Effector memory CD8-positive, alpha-beta T cell (primary cell): Measurements from ENCODE around the gene OR51F2.
"Not testable (repeated sequence)": the region's sequence is repeated elsewhere in the genome, so short reads cannot be mapped to it uniquely, and the experiment has no call there.

ENCODE experiments used
- ATAC-seq: fragments of 150-1000 bp; cut with Tn5 transposase; replicated peaks from 2 replicates; pipeline ENCODE4 v1.10.0; 2021; ENCODE audit warnings: mild to moderate bottlenecking, moderate library complexity
- DNase-seq, 3 experiments: peaks; one replicate each; pipeline ENCODE4 v3.0.0; 2021
- H3K27ac Mint-ChIP-seq, 2 donors: one replicate each; pipeline ENCODE4 v1.8.0; 2022; ENCODE audit warnings: mild to moderate bottlenecking in 2 of 2, mixed read lengths in 2 of 2, moderate library complexity in 2 of 2
- H3K27me3 Mint-ChIP-seq, 2 donors: one replicate each; pipeline ENCODE4 v1.8.0; 2022; ENCODE audit warnings: mixed read lengths in 2 of 2
- H3K36me3 Mint-ChIP-seq: one replicate; pipeline ENCODE4 v1.8.0; 2022; ENCODE audit warnings: mild to moderate bottlenecking, moderate library complexity, mixed read lengths; ENCODE audit not compliant: insufficient read depth
- H3K4me1 Mint-ChIP-seq, 2 donors: one replicate each; pipeline ENCODE4 v1.8.0; 2022; ENCODE audit warnings: low read depth in 2 of 2, mixed read lengths in 2 of 2
- H3K4me3 Mint-ChIP-seq, 2 donors: one replicate each; pipeline ENCODE4 v1.8.0; 2022; ENCODE audit warnings: mild to moderate bottlenecking in 2 of 2, mixed read lengths in 2 of 2, moderate library complexity in 2 of 2
- H3K9me3 Mint-ChIP-seq, 2 donors: one replicate each; pipeline ENCODE4 v1.8.0; 2022; ENCODE audit warnings: mixed read lengths in 2 of 2
- total RNA-seq, 9 experiments: gene quantifications; one replicate each; lab custom pipeline; 2026; lab: John Stamatoyannopoulos, UW

OR51F2 gene, protein sequence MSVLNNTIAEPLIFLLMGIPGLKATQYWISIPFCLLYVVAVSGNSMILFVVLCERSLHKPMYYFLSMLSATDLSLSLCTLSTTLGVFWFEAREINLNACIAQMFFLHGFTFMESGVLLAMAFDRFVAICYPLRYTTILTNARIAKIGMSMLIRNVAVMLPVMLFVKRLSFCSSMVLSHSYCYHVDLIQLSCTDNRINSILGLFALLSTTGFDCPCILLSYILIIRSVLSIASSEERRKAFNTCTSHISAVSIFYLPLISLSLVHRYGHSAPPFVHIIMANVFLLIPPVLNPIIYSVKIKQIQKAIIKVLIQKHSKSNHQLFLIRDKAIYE
- total RNA-seq = 0 reads per million in 9 experiments

DNA sequence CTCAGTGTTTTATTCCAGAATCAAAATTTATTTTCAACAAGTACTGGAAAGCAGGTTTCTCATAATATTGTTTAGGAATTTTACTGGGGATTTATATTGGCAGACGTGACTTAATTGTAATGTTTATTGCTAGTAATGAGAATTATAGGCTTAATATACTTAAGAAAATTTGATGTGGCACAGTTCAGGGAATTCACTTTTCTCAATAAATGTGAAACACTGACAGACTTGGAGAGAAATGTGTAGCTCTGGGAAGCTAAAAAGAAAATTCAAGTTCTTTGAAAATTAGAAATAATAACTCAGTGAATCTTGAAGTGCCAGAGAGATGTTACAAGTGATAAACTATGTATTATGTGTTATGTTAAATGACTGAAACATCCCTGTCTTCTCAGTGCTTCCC, at the start of gene OR51F2:
Gene OR51F2 (plus strand): TSS at position 301 of the 400 bp plus-strand sequence. CDS start 101 bp downstream, outside the sequence.
- H3K27me3 Mint-ChIP-seq = no peaks in the 10 kb centered on the region
- no peak within 1 kb of the TSS for H3K27ac Mint-ChIP-seq
- DNase-seq (no peak), ATAC-seq (no peak)
- no peaks in the 10 kb centered on the region for H3K9me3 Mint-ChIP-seq
- H3K4me1 Mint-ChIP-seq = no peaks in the 10 kb centered on the region
- no peak within 1 kb of the TSS for H3K4me3 Mint-ChIP-seq
- H3K36me3 Mint-ChIP-seq = no peaks in the 10 kb centered on the region

DNA sequence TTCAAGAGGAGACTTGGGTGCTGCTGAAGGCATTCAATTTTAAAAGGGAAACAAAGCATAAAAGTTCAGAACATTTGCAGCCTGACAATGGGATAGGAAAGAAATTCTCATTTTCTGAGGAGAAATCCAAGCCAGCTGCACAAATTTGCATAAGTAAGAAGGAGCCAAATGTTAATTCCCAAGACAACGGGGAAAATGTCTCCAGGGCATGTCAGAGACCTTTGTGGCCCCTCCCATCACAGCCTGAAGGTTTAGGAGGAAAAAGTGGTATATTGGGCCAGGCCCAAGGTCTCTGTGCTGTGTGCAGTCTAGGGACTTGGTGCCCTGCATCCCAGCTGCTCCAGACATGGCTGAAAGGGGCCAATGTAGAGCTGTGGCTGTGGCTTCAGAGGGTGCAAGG, 38.7 kb upstream of the OR51F2 start:
- no peak for DNase-seq
- Mint-ChIP-seq H3K4me1 (no peaks in the 10 kb centered on the region), H3K27me3 (peaks cover 9 to 36% of the 10 kb centered on the region in 2 donors), H3K27ac (no peak overlapping the region), H3K9me3 (peaks cover 0 to 7% of the 10 kb centered on the region in 2 donors), H3K4me3 (no peak overlapping the region), H3K36me3 (no peaks in the 10 kb centered on the region)
- no peak for ATAC-seq

DNA sequence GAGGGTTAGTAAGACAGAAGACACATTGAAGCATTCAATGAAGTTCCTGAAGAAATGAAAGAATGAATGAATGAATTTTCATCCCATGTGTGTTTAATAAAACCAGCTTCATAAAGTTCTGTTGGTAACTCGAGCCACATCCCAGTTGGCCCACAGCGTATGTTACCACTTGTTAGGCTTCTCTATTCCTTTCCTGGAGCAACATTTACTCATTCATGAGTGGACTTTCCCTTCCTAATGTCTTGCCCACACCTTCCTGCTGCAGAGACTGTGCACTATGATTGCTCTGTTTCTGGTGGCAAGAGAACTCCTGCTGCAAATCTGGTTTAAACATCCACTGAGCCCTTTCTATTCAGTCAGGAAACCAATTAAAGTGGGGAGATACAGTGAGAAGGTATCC, 23.9 kb upstream of the OR51F2 start:
- no peaks in the 10 kb centered on the region for H3K9me3 Mint-ChIP-seq
- H3K4me3 Mint-ChIP-seq = no peak overlapping the region
- H3K27ac Mint-ChIP-seq = no peak overlapping the region
- H3K4me1 Mint-ChIP-seq = no peaks in the 10 kb centered on the region
- ATAC-seq (no peak), DNase-seq (no peak)
- peaks cover 4 to 6% of the 10 kb centered on the region in 2 donors for H3K27me3 Mint-ChIP-seq
- H3K36me3 Mint-ChIP-seq = no peaks in the 10 kb centered on the region

DNA sequence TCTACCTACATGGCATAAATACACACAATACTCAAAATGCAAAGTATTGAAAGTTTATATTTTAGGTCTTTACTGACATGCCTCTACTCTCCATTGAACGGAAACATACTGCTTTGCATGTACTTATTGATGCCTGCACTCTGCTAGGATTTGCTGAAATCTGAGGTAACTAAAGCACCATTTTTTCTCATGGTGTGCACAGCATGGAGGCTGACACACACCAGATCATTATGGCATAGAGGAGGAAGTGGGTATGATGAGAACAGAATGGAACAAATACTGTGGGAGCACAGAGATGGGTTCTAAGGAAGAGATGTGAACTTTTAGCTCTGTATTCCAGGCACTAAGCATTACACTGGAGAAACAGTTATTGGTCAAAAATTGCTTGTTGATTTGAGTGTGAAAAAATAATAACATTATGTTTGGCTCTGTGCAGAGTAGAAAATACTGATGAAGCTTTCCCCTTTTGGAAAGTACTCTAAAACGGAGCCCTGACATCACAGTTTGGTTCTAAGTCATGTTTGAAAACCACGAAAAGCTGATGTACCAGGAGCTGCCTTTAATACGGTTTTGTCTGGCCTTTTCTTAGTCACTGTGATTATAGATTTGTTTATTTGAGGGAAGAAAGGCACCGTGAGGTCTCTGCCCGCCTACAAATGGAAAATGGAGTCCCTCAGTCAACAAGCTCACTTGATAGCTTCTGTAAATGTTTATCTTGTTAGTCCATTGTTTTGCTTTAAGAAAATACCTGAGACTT, 22.5 kb upstream of the OR51F2 start:
- H3K9me3 Mint-ChIP-seq = peaks cover 0 to 5% of the 10 kb centered on the region in 2 donors
- DNase-seq = no peak
- H3K27ac Mint-ChIP-seq = no peak overlapping the region
- H3K27me3 Mint-ChIP-seq = peaks cover 0 to 7% of the 10 kb centered on the region in 2 donors
- no peaks in the 10 kb centered on the region for H3K36me3 Mint-ChIP-seq
- no peak for ATAC-seq
- no peak overlapping the region for H3K4me3 Mint-ChIP-seq
- no peaks in the 10 kb centered on the region for H3K4me1 Mint-ChIP-seq

DNA sequence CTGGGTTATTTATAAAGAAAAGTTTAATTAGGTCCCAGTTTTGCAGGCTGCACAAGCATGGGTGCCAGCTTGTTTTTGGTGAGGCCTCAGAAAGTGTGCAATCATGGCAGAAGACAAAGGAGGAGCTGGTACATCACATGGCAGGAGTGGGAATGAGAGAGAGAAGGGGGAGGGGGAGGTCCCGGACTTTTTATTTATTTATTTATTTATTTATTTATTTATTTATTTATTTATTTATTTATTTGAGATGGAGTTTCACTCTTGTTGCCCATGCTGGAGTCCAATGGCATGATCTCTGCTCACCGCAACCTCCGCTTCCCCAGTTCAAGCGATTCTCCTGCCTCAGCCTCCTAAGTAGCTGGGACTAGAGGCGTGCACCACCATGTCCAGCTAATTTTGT, 19.8 kb upstream of the OR51F2 start:
- peaks cover 0 to 13% of the 10 kb centered on the region in 2 donors for H3K27me3 Mint-ChIP-seq
- H3K27ac Mint-ChIP-seq, H3K9me3 Mint-ChIP-seq: not testable (repeated sequence)

DNA sequence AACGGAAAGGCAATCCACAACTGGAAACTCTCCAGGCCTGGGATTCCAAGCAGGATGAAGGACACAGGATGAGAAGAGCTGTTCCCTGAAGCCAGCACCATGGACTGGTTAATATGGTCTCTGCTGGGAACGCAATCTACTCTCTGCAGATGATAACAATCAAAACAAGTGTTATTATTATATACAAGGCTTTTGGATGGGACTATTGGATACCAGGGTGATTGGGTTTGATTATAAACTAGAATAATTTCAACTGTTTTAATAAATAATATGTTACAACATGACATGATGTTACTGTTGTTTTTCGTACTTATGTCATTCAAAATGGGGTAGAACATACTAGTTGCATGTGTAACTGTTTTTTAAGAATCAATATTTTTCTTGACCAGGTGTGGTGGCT, 16.8 kb upstream of the OR51F2 start, which contains the start of gene OR52R1:
Gene OR52R1 (minus strand): TSS at position 101 of the 400 bp plus-strand sequence. CDS start 0 bp downstream, at position 101.
- H3K4me3 Mint-ChIP-seq = no peak within 1 kb of the TSS
- no peak for DNase-seq

More for the DNA sequence above, 19.8 kb upstream of the OR51F2 start:
- H3K4me3 Mint-ChIP-seq, DNase-seq, H3K36me3 Mint-ChIP-seq, ATAC-seq, H3K4me1 Mint-ChIP-seq: not testable (repeated sequence)

DNA sequence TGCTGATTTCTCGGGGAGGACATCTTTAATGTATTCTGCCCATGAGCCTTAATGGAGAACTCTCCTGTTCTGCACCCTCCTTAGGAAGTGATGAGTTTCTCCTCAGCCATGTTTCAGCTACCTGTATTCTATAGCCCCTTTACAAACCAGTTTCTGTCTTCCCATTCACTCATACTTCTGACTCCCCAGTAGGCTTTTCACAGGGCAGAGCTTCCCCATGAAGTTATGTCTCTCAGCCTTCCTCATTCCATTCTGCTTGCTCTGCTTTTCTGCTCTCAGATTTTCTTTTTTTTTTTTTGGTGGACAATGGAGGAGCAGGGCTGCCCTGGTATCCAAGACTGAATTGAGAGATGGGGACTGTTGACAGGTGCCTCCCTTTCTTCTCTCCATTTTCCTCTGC, 12.6 kb upstream of the OR51F2 start:
- H3K4me1 Mint-ChIP-seq = no peaks in the 10 kb centered on the region
- no peak overlapping the region for H3K27ac Mint-ChIP-seq
- DNase-seq (no peak), ATAC-seq (no peak)
- H3K4me3 Mint-ChIP-seq = no peak overlapping the region
- H3K9me3 Mint-ChIP-seq = peaks cover 1 to 6% of the 10 kb centered on the region in 2 donors
- H3K27me3 Mint-ChIP-seq = peaks cover 0 to 8% of the 10 kb centered on the region in 2 donors
- H3K36me3 Mint-ChIP-seq = no peaks in the 10 kb centered on the region

More for the DNA sequence above, 16.8 kb upstream of the OR51F2 start, which contains the start of gene OR52R1:
- Mint-ChIP-seq H3K4me1 (no peaks in the 10 kb centered on the region), H3K9me3 (peaks cover 1 to 10% of the 10 kb centered on the region in 2 donors), H3K36me3 (no peaks in the 10 kb centered on the region), H3K27me3 (peaks cover 0 to 13% of the 10 kb centered on the region in 2 donors), H3K27ac (no peak within 1 kb of the TSS)
- ATAC-seq = no peak

DNA sequence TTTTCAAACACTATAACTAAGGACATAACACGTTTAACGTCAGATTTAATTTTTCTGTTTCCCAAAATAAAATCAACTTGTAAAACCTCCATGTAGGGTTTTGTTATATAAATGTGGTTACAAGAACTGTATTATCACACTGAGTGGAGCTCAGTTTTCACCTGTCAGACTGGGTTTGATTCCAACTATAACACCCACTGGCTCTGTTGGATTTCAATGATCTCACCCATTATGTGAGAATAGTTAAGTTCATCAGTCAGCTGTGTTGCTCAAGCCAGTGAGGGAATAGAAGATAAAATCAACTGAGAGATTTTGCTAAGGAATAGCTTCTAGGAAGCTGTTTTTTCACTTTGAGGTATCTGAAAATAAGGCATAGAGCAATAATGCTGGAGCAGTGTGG, 11.9 kb upstream of the OR51F2 start:
- Mint-ChIP-seq H3K9me3 (no peaks in the 10 kb centered on the region), H3K27me3 (peaks cover 0 to under 1% of the 10 kb centered on the region in 2 donors), H3K4me3 (no peak overlapping the region), H3K27ac (no peak overlapping the region), H3K36me3 (no peaks in the 10 kb centered on the region), H3K4me1 (no peaks in the 10 kb centered on the region)
- DNase-seq (no peak), ATAC-seq (no peak)

DNA sequence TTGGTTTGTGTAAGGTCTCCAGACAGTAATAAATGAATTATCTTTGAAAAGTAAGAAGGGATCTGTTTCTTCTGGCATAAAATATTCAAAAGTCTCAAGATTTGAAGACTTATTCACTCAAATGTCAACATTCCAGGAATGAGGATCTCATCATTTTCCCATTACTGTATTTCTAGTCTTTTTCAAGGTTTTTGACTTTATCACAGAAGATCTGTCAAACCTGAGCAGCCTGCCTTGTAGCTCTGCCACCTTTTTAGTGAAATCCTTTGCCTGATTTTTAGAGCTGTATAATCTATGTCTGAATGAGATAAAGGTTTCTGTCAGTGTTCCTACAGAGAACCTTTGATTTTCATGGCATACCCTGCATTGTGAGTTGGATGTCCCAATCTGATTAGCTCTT, 4.0 kb downstream of the OR51F2 start:
- no peaks in the 10 kb centered on the region for H3K27me3 Mint-ChIP-seq
- no peak overlapping the region for H3K27ac Mint-ChIP-seq
- H3K4me3 Mint-ChIP-seq = no peak overlapping the region
- no peaks in the 10 kb centered on the region for H3K9me3 Mint-ChIP-seq
- ATAC-seq (no peak), DNase-seq (no peak)
- H3K36me3 Mint-ChIP-seq = no peaks in the 10 kb centered on the region
- H3K4me1 Mint-ChIP-seq = no peaks in the 10 kb centered on the region

DNA sequence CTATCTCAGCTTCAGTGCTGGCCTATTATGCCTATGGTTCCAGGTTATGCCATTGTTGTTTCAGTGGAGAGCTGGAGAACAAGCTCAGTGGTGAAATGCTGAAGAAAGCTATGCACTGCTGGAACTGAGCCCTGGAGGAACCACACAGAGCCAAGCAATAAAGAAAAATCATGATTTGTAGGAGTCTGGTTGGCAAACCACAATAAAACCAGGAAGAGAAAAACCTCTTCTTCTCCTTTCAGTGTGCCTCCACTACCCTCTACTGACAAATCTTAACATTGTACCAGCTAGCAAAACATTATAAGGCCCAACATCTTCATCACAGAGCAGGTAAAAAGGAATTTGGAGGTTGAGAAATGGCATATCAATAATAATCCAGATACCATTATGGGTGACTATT, 5.3 kb downstream of the OR51F2 start:
- Mint-ChIP-seq H3K4me1 (no peaks in the 10 kb centered on the region), H3K9me3 (no peaks in the 10 kb centered on the region), H3K27ac (no peak overlapping the region), H3K27me3 (no peaks in the 10 kb centered on the region), H3K4me3 (no peak overlapping the region), H3K36me3 (no peaks in the 10 kb centered on the region)
- no peak for ATAC-seq
- no peak for DNase-seq

DNA sequence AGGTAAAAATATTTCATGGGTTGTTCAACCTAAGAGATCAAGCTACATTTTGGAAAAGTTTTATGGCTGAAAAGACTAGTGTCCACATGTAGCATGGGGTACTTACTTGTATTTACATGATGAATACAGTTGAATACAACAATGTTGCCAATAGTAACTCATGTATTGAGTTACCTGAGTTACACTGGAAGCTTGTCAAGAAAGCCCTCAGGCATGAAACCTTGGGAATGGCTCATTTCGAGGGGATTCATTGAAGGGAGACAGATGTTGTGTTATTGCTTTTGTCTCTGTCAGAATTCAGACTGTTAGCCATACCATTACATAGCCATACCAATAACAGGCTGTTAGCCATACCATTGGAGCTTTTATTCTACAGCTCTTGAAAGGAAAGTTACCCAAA, 9.2 kb downstream of the OR51F2 start:
- no peak overlapping the region for H3K27ac Mint-ChIP-seq
- ATAC-seq (no peak), DNase-seq (no peak)
- no peak overlapping the region for H3K4me3 Mint-ChIP-seq
- no peaks in the 10 kb centered on the region for H3K9me3 Mint-ChIP-seq
- no peaks in the 10 kb centered on the region for H3K4me1 Mint-ChIP-seq
- no peaks in the 10 kb centered on the region for H3K27me3 Mint-ChIP-seq
- no peaks in the 10 kb centered on the region for H3K36me3 Mint-ChIP-seq

DNA sequence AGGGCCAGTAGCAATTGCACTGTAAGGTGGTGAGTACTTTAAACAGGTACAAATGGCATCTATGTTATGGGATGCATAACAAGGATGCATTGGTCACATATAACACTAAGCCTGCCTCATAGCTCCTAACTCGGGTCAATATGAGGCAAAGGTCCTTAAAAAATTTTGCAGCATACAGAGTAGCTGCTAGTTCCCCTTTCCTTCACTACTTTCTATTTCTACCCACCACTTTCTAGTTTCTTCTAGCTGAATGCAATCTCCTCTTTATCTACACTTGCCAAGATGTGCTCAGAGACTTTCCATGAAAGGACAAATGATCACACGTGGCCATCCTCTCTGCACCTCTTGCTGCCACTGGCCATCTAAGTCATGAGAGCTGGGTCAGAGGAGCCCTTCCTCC, 9.8 kb downstream of the OR51F2 start:
- Mint-ChIP-seq H3K27ac (no peak overlapping the region), H3K4me3 (no peak overlapping the region), H3K4me1 (no peaks in the 10 kb centered on the region), H3K9me3 (no peaks in the 10 kb centered on the region), H3K36me3 (no peaks in the 10 kb centered on the region), H3K27me3 (no peaks in the 10 kb centered on the region)
- ATAC-seq (no peak), DNase-seq (no peak)

DNA sequence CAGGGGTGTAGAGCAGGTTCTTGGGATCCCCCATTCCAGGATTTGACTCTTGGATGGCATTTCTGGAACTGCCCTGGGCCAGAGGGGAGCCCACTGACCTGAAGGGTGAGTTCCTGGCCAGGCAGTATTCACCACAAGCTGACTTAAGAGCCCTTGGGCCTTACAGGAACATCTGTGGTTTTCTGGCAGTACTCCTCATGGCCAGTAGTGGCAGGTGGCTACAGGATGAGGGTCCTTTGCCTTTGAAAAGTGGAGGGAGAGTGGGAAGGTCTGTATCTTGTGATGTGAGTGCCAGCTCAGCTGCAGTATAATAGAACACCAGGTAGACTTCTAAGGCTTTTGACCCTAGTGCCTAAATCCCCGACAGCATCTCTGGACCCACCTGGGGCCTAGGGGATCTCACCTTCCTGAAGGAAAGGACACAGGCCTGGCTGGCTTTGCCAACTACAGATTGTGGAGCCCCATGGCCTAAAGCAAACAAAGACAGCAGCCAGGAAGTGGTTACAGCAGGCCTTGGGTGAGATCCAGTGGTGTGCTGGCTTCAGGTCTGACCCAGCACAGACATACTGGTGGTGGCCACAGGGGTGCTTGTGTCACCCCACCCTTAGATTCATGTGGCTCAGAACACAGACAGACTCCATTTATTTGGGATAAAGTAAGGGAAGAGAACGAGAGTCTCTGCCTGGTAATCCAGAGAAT, 18.9 kb downstream of the OR51F2 start:
- Mint-ChIP-seq H3K27me3 (peaks cover 11 to 12% of the 10 kb centered on the region in 2 donors), H3K4me3 (no peak overlapping the region), H3K36me3 (no peaks in the 10 kb centered on the region), H3K4me1 (no peaks in the 10 kb centered on the region), H3K9me3 (no peaks in the 10 kb centered on the region), H3K27ac (no peak overlapping the region)
- ATAC-seq = no peak
- DNase-seq = no peak
